Stimulated activated CD8-positive, alpha-beta memory T cell treated with anti-CD3 and anti-CD28 coated beads, Interleukin-12 subunit alpha, Interleukin-12 subunit beta, amount 100 ng/mL, for 1 hour (primary cell): ENCODE measurements around the gene MYL4.

Experiments used
- DNase-seq: peaks from one replicate; pipeline ENCODE4 v3.0.0-alpha.2; 2020; ENCODE audit warnings: low read depth

The MYL4 gene

GRCh38 chr17:47273245-47273644 is 64.1 kb downstream of the MYL4 start:
- no peak for DNase-seq
